Stimulated activated CD4-positive, alpha-beta T cell treated with anti-CD3 and anti-CD28 coated beads, Interleukin-4, amount 100 ng/mL, for 48 hours (primary cell): Measurements from ENCODE around the gene CEP85.

Experiments
- DNase-seq, 2 donors: peaks; one replicate each; pipeline ENCODE4 v3.0.0-alpha.2; 2020; ENCODE audit warnings: low read depth in 2 of 2

Gene CEP85

DNA sequence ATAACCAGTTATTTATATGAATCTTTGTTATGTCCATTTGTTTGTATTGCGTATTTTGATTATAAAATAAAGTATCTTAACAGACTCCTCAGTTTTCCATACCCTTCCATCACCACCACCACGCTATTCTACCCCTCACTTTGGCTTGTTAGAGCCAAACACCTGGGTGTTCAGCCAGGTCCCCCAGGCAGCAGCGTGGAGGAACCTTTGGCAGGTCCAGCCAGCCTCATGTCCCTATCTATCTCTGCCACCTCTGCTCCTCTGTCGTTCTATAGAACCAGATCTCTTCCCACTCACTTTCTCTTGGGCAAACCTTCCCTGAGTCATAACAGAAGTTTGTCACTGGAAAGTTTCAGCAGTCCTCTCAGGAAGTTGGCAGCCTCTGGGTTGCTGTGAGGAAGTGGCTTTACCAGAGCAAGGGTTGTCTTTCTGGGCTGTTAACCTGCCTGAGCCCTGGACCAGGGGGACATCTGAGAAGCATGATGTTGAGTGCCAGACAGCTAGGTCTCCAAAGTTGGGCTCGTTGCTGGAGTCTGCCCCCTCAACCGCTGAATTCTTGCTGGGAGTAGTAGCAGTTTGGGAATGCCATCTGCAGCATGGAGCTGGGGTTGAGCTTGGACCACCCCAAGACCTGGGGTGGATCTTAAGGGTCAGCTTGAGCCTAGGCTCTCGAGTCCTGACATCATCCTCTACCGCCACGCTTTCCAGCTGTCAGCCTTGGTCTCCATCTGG is 44.9 kb downstream of the CEP85 start:
- DNase-seq, result no peak

DNA sequence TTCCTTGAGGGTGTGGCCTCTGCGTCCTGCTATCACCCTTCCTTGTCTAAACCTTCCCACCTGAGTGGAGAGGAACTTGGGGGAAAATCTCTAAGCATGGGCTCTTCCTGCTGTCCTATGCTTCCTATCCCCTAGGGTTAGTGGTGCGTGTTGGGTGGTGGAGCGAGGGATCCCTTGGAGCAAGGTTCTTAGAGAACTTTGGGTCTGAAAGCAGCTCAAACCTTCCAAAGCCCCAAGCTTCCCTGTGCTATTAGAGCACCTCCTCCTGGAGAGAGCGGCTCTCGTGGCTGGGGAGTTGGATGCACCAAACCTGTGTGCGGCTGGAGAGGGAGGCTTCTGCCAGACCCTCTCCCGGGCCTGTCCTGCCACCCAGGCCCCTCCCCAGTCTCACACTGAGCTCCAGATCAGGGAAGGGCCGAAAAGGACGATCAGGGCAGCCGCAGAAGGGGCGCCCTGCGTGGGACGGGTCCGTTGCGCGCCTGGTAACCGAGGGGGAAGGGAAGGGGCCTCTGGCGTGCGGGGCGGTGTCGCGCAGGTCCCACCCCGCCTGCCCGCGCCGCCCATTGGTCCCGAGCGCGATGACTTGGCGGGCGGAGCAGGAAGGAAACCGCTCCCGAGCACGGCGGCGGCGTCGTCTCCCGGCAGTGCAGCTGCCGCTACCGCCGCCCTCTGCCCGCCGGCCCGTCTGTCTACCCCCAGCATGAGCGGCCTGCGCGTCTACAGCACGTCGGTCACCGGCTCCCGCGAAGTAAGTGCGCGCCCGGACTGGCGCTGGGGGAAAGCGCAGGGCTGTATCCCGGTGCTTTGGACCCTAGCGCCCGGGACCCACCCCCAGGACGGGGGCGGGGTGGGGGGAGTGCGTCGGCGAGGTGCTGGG is 45.7 kb downstream of the CEP85 start, which contains the start of gene SH3BGRL3:
TSS of gene SH3BGRL3 (plus strand) at position 631 of the 877 bp plus-strand sequence. CDS start at position 701, 70 bp downstream.
- DNase-seq, result peak; percentile 76 to 82

DNA sequence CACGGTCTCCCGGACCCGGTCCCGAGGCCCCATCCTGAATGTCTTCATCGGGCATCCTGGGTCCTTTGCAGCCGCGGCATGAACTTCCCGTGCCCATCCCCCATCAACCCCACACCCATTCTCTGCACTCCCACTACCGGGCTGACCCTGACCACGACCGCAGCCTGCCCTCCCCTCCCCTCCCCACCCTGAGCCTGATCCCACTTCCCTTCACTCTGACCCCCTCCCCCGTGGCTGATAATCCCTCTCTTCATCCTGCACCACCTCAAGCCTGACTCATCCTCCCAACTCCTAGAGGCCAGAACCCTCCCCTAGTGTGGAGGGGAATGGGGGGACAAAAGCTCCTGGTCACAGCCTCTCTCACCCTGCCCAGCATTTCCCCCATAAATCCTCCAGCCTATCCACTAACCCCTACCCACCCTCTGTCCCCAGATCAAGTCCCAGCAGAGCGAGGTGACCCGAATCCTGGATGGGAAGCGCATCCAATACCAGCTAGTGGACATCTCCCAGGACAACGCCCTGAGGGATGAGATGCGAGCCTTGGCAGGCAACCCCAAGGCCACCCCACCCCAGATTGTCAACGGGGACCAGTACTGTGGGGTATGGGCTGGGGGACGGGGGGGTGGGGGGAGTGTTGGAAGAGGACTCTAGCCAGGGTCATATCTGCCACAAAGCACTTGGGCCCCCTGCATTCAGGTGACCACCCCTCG is 46.5 kb downstream of the CEP85 start:
- no peak for DNase-seq

DNA sequence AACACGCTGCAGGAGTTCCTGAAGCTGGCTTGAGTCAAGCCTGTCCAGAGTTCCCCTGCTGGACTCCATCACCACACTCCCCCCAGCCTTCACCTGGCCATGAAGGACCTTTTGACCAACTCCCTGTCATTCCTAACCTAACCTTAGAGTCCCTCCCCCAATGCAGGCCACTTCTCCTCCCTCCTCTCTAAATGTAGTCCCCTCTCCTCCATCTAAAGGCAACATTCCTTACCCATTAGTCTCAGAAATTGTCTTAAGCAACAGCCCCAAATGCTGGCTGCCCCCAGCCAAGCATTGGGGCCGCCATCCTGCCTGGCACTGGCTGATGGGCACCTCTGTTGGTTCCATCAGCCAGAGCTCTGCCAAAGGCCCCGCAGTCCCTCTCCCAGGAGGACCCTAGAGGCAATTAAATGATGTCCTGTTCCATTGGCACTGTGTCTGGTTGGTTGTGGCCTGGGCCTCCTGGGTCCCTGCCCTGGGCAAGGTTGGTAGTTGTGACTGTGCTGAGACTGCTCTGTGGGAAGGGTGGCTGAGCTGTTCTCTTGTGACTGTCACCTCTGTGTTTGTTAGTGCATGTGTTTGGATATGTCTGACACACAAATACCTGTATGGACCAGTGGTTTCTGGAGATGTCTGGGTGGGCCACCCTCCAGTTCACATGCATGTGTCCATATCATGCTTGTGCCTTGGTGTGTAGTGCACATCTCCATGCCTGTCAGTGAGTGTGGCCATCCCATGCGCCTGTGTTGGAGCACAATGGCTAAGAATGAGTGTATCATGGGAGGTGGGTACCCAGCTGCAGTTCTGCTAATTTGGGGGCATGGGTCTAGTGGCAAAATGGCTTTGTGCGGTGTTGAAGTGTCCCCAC is 47.3 kb downstream of the CEP85 start:
- no peak for DNase-seq

DNA sequence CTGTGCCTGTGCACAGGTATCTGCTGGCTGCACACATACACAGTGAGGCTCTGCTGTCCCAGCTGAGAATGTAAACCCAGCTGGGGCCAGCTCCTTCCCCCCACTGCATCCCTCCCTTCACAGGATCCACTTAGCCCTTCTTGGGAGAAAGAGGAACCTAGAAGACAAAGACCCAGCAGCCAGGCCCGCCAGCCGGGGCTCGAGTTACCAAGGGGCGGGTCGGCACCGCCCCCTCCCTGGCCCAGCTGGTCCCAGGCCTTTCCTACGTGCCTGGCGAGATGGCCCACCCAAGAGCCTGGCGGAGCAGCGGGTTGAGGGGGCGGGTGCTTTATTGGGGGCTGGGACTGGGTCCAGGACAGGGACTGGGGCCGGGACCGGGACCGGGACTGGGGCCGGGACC is 48.0 kb downstream of the CEP85 start:
- DNase-seq, result no peak

DNA sequence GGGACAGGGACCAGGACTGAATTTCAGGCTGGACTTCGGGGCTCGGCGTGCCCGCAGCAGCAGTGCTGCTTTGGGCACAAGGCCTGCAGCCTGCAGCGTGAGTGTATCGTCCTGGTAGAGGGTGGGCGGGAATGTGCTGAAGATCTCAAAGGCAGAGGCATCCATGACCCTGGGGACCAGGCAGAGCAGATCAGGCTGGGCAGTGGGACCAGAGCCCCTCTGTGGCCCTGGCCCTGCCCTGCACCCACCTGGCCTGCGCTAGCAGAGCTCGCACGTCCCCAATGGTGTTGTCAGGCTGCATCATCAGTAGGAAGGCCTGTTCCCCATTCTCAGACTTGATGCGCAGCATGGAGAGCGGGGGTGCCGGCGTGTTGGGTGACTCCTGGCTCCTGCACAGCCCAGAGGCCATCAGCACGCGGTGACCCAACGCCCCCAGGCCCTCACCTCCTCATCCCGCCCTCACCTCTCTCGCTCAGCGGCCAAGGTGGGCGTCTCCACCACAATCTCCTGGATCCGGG is 48.5 kb downstream of the CEP85 start:
- no peak for DNase-seq

DNA sequence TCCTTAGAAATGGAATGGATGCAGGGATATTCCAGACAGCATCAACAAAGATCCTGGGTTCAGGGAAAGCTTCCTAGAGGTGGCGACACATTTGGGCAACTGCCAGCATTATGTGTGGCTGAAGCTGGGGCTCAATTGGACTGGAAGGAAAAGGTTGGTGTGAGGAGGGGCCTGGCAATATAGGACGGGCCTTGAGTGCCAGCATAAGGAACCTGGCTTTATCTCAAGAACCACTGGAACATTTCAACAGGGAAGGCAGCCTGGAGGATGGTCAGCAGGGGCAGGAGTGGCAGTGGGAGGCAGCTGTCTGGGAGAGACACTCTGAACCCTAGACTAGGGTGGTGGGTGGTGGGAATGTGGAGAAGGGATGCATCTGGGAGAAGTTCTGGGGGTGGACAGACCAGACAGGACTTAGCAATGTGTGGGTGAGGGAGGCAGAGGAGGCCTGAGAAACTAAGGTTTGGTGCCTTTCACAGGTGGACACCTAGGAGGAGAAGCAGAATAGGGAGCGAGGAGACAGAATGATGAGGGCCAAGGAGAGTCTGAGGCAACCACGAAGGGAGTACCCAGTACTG is 49.4 kb downstream of the CEP85 start:
- no peak for DNase-seq

DNA sequence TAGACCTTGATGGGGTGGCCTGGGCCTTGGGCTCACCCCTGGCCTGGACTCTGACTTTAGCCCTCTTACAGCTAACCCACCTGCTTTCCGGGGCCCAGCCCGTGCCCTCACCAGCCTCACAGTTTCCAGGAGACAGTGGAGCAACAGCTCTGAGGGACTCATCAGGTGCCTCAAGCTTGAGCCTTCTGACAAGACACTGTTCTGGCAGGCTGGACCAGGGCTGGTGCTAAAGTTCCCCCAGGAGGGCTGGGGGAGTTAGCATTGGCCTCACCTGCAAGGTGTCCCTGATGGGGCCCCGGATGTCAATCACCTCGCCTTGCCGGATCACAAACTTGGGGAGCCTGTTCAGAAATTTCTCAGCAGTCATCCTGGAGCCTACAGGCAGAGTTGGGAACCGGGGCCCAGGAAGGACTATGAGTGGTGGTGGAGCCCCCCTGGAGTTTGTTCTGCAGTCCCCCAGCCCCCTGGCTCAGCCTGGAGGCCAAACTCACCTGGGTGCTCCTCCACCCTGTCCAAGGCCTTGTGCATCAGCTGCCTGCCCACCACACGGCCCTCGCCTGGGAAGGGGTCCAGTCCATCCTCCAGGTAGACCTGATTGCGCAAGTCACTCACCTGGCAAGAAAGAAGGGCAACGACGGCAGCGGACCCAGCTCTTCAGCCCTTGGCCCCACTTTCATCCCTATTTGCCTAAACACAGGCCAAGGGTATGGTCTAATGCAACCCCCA is 50.0 kb downstream of the CEP85 start:
- no peak for DNase-seq

DNA sequence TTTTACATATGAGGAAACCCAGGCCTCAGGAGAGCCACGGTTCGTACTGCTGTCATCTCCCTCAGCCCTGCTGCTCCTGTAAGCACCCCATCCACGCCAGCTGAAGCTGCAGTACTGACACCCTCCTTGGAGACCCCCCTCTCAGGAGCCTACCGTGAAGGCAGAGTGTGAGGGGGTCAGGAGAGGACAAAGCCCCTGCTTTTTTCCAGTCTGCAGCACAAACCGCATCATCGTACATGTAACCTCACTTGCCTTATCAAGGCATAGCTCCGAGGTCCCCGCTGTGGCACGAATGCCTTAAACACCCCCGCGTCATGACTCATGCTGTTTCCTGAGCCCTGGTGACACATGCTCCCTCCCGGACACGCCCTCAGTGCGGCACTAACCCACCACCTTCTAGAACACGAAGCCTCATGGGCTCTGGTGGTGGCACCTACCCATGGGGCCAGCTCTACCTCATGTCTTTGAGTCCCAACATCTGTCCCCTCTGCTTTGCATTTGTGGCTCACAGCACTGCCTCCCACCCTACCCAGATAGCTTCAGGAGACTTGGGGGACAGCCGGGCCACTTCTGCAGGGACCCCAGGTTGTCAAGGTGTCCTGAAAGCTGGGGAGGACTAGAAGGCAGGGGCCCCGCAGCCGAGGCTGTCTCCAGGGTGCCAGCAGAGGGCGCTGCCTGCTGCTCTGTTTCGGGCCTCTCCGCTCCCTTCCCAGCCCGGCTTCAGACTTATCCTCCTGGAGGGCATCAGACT is 50.8 kb downstream of the CEP85 start:
- DNase-seq, result peak; percentile 94 to 96

DNA sequence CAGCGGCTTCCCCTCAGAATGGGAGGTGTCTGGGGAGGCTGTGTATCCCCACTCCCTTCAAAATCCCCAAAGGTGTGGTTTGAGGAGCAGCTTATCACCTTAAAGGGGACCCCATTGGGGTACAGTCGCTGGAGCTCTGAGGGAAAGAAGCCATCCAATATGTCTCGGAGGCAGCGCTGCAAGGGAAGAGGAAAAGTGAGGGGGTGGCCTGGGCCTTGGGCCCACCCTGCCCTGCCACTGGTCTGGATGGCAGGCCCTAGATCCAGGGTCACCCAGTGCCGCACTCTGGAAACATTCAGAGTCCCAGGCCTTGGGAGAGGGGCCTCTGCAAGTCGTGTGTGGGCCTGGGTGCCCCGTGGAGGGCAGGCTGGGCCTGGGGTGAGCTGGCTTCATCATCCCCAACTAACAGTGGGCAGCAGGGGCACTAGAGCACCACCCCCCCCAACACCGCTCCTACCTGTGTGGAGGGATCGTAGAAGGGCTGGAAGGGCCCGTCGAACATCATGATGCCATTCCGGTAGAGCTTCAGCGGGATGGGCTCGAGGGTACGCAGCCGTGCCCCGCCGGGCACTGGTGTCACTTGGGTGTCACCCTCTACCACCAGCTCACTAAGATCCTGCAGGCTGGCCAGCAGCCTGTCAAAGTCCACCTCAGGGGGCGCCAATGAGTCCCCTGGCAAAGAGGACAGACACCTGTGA is 51.5 kb downstream of the CEP85 start:
- DNase-seq, result peak in 1 of 2 donors; percentile 62

DNA sequence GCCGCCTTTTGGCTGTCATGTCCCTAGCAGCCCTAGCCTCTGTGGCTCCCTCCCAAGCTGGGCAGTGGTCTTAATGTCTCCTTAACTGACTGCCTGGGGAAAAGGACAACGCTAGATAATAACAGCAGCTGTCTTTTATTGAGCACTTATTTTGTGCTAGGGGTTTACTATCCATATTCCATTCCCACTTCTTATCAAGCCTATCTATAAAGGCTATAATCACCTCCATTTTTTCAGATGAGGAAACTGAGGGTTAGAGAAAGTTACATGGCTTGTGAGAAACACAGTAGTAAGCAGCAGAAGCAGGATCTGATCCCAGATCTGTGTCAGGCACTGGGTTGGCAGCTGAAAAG is 52.0 kb downstream of the CEP85 start:
- no peak for DNase-seq

DNA sequence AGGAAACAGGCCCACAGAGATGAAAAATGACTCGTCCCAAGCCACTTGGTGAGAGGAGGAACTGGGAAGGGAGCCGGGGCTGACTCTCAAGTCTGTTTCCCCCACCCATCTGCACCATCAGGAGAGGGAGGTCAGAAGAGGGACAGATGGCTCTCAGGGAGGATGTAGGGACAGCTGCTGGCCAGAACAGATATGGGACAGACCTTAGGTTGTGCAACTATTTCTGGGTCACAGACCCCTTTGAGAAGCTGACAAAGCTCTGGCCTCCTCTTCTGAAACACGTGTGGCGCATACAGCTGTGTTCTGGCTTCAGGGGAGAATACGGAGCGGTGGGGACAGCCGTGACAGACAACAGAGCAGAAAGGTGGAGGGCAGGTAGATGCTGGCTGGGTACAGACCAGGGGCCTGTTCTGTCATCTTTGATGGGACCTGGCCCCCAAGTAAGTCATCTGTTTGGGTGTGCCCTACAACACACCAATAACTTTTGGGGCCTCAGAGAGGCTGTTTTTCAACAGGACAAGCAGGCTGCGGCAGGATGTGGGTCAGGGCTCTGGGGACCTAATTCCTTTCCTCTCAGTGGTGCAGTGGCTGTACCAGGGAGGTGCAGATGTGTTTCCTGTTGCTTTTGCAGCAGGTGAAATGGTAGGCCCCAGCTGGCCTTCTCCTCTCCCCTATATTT is 53.2 kb downstream of the CEP85 start:
- DNase-seq, result peak in 1 of 2 donors; percentile 57

DNA sequence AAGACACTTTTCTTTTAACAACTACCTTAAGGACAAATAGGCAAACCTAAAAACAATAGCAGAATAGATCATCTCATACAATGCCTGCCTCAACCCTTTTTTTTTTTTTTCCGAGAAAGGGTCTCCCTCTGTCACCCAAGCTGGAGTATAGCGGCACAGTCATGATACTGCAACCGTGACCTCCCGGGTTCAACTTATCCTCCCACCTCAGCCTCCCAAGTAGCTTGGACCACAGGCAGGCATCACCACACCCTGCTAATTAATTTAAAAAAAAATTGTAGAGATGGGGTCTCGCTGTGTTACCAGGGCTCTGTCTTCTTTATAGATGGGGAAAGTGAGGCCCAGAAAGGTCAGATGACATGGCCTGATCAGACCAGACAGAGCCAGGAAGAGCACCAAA is 53.8 kb downstream of the CEP85 start:
- DNase-seq, result no peak

DNA sequence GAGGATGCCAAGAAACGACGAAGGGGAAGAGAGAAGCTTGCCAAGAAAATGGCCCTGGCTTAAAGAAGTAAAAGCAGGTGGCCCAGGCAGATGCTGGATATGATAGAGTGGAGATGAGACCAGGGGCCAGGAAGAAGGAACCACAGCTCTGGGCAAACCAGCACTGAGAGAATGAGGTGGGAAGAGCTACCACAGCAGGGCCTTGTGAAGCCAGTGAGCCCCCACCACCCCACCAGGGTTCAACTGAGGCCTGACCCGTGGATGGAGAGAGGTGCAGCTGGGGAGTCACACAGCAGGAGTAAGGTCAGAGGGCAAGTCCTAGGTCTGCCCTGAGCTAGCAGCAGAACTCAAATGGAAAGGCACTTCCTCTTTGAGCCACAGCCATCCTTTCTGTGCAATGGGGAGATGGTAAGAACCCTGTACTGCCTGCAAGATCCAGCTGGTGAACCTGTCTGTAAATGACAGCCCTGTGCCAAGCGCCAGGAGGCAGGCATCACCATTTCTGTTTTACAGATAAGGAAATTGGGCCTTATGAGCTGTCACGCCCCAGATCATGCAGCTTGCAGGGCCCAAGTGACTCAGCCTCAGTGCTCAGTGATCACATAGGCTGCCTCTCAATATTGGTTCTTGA is 54.4 kb downstream of the CEP85 start:
- DNase-seq, result peak; percentile 62 to 73

DNA sequence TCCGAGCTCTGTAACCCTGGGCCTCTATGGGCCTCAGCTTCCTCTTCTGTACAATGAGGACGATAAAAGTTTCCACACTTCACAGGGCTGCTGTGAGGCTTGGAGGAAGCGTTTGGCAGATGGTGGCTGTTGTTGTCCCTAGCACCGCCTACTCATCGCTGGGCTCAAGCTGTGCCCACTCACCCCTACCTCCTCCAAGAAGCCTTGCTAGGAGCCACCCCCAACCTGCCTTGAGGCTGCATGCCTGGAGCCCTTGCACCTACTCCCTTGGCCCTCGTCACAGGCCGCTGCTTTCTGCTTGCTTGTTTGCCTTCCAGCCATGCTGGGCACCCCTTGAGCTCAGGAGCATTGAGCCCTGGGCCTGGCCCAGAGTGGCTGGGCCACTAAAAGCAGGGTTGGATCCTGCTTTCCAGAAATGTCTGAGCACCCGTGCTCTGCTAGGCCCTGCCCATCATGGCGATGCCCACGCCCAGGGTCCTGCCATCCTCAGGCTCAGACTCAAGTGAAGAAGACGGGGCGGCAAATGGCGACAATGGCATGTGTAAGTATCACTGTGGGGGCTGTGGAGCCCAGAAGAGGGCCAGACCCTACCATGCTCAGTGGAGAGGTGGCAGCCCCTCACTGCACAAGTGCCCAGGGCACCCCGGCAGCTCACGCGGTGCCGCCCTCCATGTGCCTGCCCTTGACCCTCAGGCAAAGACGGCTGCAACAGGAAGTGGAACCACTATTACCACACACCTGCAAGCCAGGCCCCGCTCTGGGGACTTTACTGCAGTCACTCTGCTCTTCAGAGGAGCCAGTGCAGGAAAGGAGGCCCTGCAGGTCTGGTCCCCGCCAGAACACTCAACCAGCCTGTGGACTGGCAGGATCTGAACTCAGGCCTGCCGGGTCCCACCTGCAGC is 55.4 kb downstream of the CEP85 start:
- DNase-seq, result no peak

DNA sequence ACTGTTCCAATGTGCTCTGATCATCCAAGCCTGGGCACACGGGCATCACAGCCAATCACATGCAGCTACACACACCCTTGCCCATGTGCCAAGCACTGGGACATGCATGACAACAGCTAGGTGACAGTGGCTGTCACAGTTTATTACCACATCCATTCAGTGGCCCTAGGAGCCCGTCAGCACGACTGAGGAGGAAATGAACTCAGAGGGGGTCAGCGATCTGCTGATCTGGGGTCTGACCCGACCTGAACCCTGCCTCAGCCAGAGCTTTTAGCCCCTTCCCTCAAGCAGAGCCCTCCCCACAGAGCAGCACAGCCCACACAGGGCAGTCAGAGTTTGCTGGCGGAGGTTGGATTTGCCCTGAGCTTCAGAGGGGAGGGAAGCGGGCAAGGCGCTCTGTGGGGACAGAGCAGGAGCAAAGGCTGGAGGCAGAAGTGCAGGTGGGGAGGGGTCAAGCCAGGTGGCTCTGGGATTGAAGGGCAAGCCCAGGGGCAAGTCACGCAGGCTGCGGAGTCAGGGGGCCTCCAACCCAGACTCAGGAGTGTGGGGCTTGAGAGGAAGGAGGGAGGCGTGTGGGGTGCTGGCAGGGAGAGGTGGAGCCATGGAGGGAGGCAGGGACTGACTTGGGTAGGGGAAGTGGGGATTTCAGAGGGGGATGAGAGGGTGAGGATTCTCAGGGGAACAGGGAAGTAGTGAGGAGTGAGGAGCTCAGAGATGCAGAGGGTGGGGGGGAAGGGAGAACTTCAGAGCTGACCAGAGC is 56.3 kb downstream of the CEP85 start:
- DNase-seq, result no peak
